Measurements from ENCODE around the gene HCFC1.

Gene HCFC1

DNA sequence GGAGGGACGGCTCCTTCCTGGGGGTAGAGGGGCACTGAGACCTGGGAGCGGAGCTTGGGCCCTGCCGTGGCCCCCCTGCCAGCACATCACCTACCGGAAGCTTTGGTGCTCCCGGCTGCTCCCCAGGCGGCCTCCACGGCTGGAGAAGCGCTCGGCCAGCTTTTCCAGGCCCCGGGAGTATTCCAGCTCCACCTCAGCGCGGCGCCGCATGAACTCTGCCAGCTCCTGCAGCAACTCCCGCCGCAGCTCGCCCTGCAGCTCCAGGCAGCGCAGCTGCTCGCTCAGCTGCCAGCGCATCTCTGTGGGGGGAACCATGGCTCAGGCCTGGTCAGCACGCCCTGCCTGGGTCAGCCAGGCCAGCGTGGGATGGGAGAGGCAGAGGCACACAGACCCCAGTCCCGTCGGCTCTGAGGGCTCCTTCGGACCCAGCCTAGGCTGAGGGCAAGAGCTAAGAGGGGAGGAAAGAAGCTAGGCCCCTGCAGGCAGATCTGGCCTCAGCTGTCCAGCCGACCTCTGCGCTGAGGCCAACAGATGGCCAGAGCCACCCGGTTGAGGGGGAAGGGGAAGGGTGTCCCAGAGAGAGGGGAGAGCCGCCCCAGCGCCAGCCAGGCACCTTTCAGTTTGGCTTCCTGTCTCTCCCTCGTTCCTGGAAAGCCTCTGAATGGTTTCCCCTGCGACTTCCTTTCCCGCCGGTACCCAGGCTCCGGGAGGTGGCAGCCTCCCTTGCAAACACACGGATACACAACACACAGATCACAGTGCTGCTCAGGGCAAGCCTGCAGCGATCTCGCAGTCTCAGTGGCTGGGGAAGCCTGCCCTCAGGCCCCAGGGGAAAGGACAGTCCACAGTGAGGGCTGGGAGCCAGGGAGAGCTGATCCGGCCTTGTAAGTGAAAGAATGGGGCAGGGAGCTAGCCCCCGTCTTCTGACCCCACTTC, 49.8 kb downstream of the HCFC1 start:
- DNase-seq = no peak

DNA sequence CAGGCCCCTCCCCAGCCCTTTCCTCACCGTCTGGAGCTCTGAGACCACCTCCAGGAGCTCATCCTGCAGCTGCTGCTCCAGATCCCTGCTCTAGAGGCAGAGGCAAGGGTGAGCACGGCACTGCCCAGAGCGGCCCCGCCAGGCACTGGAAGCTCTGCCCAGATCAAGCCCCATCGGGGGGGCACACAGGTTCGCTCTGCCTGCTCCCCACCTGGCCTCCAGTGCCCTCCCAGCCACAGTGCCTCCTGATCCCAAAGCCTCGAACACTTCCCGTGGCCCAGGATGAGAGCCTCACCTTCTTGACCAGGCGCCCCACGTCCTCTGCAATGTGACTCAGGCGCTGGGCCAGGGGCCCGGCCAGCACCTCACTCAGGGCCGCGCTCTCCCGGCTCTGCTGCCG, 50.5 kb downstream of the HCFC1 start:
- DNase-seq = no peak

DNA sequence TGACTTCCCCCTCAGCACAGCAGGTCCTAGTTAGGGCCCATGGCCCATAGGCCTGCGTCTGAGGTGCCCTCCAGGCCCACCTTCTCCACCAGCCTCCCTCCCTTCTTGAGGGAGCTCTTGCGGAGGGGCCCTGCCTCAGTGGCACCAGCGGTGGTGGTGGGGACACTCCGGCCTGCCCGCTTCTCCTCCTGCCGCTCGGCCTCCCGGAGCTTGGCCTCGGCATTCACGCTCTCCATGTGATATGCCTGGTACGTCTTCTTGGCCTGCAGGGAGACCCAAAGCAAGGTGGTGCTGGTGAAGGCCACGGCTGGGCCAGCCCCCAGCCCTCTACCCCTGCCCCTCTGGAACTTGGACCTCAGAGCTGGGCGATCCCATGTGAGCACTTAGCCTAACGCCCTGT, 51.1 kb downstream of the HCFC1 start:
- no peak for DNase-seq

DNA sequence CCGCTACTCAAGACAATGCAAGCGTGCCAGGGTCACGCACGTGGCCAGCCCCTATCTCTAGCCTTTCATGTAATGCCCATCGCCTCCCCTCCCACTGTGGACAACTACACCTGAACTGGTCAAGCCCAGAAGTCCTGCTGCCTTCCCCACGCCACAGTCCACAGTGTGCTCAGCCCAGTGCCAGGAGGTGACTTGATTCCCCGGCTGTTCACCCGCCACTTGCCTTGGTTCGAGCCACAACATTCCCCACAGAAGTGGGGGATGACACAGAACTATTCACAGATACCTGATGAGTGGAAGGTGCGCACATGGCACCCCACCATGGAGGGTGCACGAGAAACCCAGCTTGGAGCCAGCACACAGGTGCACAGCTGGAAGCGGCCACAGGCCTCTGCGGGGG, 52.3 kb downstream of the HCFC1 start:
- no peak for DNase-seq

DNA sequence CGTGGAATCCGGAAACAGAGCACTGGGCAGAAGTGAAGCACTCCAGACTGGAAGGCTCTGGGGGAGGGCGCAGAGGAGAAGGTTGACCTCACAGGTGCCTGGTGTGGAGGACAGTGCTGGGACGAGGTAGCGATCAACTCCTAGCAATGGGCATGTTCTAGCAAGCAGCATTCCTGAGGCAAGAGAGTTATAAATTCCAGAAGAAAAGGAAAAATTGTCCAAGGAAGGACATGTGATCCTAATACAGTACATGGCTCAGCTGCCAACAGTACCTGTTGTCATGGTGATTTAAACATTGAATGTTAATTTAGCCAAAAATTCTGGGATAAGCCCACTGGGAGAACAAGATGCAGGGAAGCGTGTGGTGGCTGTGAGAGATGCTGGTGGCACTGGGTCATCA, 53.7 kb downstream of the HCFC1 start:
- DNase-seq = no peak

DNA sequence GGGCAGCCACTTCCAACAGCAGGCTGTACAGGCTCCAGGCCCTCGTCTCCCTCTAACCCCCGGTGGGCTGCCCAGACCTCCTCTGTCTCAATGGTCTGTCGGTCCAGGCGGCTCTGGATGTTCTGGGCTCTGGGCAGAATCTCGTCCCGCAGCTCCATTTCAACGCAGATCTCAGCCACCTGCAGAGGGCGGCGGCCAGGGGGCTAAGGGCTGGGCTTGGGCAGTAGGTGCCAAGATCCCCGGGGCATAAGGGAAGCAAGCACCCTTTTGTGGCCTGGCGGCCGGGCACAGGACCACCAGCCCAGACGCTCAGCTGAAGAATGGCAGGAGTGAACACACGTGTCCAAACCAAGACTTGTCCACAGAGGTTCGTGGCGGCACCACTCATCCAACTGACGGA, 57.9 kb downstream of the HCFC1 start:
- no peak for DNase-seq

DNA sequence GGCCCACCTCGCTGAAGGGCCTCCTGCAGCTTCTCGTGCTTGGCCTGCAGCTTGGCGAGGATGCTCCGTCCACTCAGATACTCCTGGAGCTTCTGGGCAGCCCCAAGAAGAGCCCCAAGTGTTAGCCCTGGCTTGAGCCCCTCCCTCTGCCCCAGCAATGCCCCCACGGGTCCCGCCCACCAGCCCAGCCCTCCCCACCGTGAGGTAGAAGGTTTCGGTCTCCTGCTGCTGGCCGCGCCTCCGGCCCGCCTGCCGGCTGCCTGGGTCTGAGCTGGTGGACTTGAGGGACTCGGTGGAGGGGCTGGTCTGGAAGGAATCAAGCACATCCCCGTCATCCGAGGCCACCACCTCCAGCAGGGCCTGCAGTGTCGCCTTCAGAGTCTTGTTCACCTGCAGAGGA, 58.4 kb downstream of the HCFC1 start:
- DNase-seq = no peak

DNA sequence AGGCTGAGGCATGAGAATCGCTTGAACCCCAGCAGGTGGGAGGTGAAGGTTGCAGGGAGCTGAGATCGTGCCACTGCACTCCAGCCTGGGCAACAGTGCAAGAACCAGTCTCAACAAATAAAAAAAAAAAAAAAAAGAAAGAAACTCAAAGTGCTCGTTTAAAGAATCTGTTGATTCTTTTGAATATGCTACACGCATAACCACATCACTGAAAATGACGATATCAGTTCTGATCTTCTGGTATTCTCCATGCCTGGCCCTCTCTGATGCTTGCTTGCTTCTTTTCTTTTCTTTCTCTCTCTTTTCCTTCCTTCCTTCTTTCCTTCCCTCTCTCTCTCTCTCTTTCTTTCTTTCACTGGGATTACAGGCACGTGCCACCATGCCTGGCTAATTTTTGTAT, 59.8 kb downstream of the HCFC1 start:
- no peak for DNase-seq

DNA sequence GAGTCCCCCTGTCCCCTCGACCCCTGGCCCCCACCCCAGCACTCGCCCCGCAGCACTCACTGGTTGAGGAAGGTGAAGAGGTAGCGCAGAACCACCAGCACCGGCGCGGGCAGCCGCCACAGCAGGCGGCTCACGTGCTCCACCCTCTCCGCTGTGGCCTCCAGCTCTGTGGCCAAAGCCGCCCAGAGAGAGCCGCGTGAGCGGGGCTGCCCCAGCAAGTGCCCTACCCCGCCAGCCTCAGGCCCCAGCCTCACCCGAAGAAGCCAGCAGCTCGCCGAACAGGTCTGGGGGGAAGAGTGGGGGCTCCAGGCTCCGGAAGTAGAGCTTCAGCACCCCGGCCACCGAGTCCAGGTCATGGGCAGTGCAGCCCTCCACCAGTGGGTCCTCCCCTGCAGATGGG, 61.2 kb downstream of the HCFC1 start:
- DNase-seq = no peak

DNA sequence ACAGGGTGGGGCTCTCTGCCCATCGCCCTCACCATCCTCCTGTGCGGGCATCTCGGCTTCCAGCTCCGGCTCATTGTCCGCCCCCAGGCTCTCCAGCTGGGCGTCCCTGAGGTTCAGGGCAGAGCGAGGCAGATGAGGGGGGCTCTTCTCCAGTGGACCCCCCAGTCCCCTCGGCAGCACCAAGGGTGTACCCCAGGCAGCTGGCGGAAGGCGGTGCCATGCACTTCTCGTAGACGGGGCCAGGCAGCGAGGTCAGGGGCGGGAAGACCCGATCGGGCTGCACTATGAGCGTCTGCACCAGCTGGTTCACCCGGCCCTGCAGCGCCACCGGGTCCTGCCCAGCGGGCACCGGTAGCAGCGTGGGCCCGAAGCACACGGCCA, 61.6 kb downstream of the HCFC1 start:
- no peak for DNase-seq

DNA sequence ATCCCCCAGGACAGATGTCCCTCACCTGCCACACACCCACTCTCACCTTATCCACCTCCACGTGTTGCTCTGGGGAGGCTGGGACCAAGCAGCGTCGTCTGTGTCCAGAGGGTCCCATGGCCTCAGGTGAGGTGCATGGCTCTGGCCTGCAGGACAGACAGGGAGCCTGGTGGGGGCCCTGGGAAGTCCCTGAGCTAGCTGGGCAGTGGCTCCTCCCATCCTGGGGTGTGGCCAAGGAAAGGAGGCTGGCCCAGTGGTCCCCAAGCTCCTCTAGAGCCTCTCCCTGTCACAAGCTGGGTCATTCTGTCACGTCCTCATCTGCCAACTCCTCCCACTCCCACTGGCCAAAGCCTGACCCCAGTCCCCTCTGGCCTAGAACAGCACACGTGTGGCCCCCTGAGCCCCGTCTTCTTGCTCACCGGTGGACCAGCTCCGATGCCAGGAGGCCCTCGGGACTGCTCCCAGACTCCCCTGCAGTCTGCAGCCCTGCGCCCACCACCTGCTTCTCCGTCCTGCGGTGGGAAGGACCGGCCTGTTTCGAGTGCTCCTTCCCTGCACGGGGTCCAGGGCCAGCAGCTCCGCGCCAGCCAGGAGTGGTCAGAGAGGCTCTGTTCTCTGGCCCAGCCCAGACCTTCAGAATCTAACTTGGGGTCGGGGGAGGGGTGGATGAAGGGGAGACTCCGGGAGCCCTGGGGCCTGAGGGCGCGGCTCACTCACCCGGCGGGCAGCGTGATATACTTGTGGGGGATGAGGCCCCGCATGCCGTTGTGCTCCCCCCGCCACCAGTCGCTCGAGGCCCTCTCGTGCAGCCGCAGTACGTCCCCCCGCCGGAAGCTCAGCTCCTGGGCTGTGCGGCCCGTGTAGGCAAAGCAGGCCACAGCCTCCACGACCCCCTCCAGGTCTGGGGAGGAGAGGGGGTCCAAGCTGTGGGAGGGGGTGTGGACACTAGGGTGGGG, 62.3 kb downstream of the HCFC1 start:
- no peak for DNase-seq

DNA sequence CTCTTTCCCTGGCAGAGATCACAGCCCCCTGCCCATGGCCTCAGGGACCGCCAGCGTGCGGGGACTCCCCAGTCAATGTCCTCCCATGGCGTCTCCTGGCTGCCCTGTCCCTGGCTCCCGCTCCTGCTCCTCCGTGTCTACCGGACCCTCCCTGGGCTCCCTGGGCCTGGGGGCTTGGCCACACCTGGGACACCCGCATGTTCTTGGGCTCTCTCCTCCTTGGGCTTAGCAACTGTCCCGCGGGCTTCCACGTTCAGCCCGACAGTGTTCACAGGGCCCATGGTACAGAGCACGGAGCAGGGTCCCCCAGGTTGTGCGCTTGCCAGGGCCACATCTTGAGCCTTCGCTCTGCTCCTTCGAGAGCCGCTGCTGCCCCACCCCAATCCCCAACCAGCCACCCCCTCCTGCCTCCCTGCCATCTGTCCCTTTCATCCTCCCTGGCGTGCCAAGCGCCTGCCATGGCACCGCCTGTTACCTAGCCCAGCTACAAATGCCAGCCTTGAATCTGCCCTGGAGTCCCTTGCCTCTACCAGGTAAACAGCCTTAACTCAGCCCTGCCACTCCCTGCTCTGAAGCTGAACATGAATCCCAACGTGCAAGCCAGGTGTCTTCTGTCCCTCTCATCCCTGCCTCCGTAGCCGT, 63.3 kb downstream of the HCFC1 start:
- no peak for DNase-seq

DNA sequence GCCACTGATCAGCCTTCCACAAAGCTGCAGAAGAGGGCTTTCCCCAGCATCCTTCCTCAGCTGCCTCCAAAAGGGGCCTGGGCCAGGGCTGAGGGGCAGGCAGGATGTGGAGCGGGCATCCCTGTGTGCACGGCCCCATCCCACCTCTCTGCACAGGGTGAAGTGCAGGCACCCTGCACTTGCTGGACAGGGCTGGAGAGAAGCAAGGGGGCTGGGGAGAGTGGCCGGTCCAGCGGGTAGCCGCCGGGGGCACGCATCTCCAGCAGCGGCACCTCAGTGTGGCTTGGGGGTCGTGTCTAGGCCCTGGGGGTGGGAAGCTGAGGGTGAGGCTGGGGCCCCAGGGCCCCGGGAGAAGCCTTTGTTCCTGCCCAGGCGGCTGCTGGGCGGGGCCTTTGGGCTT, 64.2 kb downstream of the HCFC1 start:
- DNase-seq = no peak

DNA sequence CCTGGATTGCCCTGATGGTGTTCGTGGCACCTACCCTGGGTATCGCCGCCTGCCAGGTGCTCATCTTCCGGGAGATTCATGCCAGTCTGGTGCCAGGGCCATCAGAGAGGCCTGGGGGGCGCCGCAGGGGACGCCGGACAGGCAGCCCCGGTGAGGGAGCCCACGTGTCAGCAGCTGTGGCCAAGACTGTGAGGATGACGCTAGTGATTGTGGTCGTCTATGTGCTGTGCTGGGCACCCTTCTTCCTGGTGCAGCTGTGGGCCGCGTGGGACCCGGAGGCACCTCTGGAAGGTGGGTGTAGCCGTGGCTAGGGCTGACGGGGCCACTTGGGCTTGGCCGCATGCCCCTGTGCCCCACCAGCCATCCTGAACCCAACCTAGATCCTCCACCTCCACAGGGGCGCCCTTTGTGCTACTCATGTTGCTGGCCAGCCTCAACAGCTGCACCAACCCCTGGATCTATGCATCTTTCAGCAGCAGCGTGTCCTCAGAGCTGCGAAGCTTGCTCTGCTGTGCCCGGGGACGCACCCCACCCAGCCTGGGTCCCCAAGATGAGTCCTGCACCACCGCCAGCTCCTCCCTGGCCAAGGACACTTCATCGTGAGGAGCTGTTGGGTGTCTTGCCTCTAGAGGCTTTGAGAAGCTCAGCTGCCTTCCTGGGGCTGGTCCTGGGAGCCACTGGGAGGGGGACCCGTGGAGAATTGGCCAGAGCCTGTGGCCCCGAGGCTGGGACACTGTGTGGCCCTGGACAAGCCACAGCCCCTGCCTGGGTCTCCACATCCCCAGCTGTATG, 65.3 kb downstream of the HCFC1 start:
- no peak for DNase-seq

DNA sequence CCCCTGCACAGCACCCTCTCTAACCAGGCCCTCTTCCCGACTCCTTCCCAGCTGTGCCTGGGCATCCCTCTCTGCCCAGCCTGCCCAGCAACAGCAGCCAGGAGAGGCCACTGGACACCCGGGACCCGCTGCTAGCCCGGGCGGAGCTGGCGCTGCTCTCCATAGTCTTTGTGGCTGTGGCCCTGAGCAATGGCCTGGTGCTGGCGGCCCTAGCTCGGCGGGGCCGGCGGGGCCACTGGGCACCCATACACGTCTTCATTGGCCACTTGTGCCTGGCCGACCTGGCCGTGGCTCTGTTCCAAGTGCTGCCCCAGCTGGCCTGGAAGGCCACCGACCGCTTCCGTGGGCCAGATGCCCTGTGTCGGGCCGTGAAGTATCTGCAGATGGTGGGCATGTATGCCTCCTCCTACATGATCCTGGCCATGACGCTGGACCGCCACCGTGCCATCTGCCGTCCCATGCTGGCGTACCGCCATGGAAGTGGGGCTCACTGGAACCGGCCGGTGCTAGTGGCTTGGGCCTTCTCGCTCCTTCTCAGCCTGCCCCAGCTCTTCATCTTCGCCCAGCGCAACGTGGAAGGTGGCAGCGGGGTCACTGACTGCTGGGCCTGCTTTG, 66.0 kb downstream of the HCFC1 start:
- no peak for DNase-seq

DNA sequence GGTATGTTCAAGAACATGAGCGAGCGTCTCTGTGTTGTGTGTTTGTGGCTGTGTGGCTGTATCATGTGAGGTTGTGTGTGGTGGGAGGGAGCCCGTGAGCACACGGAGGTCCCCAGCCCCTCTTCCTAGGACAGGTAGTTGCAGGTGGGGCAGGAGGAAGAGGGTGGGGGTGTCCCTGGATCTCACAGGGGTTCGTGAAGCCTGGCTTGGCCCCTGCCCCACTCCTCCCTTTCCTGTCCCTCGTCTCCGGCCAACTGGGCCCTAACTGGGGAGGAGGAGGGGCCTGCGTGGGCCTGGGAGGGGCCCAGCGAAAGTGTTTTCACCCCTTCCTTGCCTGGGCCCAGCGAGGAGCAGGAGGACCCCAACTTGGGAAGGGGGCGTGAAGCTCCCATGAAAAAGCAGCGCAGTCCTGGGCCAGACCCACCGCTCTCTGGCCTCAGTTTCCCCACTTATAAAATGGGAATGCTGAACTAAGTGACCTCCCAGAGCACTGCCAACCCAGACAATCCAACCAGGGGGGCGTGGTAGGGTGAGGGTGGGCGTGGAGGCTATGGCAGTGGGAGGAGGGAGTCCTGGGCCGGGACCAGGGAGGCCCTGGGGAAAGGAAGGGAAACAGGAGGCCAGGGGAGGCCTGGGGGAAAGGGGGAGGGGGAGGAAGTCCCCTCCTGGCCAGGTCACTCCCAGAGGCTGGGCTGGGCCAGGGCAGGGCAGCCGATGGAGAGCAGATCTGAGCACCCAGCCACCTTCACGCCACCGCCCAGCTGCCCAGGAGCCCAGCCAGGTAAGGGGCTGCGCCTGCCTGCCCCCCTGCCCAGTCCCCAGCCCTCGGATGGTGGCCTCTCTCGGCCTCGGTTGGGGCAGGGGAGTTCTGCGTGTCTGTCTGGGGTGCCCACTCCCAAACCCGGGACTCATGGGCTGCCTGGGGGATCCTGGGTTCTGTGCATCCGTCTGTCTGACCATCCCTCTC, 67.3 kb downstream of the HCFC1 start, which contains the start of gene AVPR2:
Gene AVPR2, plus strand, starts transcription at position 683 of the 967 bp plus-strand sequence. CDS start 473 bp downstream, outside the sequence.
- no peak for DNase-seq

DNA sequence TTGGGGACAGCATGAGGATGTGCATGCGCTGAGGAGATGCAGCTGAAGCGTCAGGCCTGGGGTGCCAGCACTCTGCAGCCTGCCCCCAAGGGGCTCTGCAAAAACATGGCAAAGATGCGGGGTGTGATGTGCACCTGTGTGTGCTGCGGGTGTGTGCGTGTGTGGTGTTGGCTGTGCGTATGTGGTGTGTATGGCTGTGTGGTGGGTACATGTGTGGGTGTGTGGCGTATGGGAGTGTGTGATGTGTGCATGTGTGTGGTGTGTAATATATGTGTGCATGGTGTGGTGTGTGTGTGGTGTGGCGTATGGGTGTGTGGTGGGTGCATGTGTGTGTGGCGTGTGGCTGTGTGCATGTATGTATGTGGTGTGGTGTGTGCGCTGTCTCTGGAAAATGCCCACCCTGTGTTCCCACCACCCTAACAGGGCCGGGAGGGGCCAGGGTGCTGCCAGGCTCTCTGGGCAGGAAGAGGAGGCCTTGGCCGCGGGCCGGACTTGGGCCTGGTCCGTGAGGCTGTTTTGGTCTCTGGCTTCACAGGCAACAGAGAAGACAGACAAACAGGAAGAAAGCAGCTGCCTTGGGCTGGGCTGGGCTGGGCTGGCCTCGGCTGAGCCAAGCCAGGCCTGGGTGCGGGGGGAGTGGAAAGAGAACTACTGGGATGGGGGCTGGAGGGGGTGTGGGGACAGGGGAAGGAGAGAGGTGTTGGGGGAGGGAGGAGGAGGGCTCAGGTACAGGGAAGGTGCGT, 68.2 kb downstream of the HCFC1 start:
- DNase-seq = no peak

DNA sequence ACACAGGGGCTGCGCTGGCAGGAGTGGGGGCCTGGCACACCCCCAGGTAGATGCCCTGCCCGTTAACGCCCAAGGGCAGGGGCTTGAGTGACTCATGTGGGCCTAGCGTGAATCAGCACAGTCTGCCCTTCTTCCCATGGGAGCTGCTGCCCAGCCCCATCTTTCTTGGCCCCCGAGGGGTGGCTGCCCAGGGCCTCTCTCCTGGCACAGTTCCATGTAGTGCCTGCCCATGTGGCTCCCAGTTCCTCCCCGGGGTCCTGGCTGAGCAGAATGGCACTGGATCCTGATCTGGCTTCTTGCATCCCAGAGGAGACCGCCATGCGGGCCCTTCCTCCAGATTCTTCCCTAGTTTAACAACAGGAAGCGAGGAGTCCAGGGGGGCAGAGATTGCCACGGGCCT, 69.2 kb downstream of the HCFC1 start:
- DNase-seq = no peak

DNA sequence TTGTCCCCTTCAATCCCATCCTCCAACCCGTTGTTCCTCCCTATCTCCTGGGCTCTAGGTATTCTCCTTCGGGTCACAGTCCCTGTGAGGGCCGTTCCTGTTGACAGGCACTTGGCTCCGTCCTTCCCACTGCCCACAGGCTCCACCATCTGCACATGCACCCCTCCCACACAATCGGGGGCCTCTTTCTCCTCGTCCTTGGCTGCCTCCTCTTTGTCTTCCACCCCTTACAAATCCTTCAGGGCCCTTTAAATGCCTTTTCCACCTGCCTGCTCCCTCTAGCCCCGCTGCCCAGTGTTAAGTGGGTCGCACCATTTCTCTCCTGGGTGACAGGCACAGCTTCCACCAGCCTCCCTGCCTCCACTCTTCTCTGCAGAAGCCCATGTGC, 69.9 kb downstream of the HCFC1 start:
- DNase-seq = no peak

Measured in NCI-H1436 treated with DMSO at 0.1 percent for 48 hours (cell line).